Activated CD8-positive, alpha-beta memory T cell treated with anti-CD3 and anti-CD28 coated beads, Interleukin-2, amount 50 U/mL, for 4 hours (primary cell): ENCODE measurements around the gene SLC32A1.

Experiments
- DNase-seq: peaks from one replicate; pipeline ENCODE4 v3.0.0-alpha.2; 2020

The SLC32A1 gene

DNA sequence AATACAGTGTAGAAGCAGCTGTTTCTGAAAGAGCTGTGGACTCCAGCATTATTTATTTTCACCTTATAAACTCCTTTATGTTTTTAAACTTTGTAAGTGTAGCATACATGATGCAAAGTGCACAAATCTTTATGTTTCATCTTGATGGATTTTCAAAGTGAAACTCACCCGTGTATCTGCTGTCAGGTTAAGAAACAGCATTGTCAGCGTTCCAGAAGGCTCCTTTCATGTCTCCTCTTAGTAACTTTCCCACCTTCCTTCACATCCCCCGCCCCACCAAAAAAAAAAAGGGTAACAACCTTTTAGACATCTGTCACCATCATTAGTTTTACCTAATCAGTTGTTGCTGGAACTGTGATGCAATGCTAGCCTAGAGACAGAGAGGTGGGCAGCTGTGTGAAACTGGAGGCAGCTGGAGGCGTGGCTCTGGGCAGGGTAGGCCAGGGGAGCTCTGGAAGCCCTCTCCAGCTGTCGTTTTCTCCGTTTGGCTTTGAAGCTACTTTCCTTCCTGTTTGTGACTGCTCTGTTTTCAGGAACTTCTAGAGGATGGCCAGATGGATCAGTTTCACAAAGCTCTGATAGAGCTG lies 31.1 kb downstream of the SLC32A1 start:
- no peak for DNase-seq

DNA sequence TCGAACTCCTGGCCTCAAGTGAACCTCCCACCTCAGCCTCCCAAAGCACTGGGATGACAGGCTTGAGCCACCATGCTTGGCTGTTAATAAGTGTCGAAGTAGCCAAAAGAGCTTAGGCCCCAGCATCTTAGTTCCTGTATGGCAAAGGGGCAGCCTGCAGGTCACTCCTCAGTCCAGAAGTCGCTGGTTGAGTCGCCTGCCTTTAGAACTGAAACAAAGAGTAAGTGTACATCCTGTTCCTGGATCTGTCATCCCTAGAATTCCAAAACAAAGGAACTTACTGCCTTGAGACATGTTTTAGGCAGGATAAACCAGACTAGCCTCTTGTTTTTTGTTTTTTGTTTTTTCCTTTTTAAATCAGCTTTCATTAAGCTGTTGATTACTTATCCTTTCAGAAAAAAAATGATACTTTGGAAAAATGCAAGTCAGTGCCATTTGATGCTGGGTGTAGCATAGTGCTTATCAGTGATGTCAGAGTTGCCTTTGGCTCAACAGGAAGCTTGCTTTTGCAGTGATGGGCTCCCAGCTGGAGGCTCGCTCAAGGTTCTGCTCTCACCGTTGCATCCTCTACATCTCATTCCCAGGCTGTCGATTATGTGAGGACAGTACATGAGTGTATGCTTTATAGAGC lies 33.0 kb downstream of the SLC32A1 start:
- DNase-seq, result no peak

DNA sequence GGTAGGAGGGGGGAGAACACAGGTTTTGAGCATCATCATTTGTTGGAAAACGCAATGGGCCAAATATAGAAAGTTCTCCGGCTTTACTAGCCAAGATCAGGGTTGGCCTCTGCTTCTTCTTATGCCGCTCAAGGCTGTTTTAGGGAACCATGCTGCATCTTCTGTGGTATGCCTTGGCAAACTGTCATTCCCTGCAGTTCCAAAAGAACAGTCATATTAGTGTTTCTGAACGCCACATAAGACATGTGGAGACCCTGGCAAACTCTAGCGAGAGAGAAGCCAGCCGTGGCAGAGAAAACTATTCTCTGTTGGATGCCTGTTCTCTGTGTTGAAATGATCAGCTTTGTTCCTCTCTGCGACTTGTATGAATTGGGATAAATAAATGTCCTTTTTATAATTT lies 34.8 kb downstream of the SLC32A1 start:
- no peak for DNase-seq

DNA sequence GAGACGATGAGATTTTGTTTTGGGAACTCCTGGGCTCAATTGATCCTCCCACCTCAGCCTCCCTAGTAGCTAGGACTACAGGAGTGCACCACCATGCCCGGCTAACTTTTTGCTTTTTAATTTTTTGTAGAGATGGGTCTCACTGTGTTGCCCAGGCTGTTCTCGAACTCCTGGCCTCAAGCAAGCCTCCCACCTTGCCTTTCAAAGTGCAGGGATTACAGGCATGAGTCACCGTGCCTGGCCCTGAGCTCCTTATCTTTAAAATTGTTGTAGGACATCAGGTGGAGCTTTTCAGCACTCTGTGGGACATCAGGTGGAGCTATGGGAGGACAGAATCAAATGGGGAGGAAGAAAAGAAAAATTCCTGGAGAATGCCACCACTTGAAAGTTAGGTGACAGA lies 36.7 kb downstream of the SLC32A1 start:
- no peak for DNase-seq

DNA sequence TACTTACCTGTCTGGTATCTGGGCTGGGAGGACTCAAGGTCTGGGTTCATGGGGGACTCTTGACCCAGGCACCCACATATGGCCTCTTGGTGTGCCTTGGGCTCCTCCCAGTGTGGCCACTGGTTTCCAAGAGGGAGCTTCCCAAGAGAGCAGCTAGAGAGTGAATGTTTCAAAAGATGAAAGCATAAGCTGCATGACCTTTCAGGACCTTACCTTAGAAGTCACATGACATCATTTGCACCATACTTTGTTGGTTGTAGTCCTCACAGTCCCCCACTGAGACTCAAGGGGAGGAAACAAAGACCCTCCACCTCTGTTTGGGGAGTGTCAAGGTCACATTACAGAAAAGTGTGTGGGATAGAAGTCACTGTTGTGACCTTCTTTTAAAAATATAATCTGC lies 37.9 kb downstream of the SLC32A1 start:
- DNase-seq, result no peak

DNA sequence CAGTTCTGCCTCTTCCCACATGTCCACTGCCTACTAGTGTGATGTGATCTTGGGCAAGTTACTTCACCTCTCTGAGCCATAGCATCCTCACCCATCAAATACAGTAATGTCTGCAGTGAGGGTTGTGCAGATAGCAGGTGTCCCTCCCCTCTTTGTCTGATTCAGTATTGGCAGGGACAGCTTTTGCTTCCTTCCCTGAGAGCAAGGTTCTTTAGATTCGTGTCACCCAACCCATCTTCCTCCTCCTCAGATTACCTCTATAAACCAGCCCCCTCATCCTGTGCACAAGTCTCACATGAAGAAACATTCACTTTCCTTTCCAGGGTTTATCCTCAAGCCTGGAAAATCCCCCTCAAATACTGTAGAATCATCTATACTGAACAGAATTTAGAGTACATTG lies 39.3 kb downstream of the SLC32A1 start:
- DNase-seq, result no peak

DNA sequence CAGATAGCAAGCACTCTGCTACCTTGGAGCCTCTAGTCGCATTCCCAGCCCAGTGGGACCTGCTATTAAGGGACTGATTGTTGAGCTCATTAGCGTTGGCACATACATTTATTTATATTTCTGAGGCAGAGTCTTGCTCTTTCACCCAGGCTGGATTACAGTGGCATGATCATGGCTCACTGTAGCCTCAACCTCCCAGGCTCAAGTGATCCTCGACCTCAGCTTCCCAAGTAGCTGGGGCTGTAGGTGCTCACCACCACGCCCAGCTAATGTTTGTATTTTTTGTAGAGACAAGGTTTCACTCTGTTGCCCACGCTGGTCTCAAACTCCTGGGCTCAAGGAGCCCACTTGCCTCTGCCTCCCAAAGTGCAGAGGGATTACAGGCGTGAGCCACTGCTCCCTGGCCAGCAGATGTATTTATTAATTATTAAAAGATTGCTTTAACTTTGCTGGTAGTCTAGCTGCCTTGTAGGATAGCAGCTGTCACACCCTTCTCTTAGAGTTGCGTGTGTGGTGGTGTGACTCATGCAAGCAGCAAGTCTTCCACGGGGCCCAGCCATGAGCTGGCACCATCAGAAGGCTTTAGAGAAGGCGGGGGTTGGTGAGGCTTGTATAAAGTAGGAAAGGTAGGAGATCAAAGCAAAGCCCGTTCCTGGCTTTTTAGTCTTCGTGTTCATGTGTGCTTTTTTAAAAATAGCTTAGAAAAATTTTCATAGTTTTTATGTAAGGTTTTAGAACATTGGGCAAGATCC lies 40.5 kb downstream of the SLC32A1 start:
- peak; percentile 36 for DNase-seq

DNA sequence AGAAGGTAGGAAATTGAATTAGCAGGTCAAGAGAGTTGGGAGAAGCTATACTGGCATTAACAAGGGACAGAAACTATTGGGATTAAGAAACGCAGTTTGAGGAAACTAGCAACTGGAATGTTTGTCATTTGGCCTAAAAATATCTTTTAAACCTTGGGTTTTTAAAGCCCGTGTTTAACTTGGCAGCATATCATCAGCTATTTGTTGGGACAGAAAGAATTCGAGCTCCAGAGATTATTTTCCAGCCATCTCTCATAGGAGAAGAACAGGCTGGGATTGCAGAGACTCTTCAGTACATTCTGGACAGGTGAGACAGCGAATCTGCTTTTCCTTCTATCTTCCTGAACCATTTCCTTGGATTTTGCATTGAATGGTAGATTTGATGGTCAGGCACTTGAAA lies 41.8 kb downstream of the SLC32A1 start:
- DNase-seq, result no peak

DNA sequence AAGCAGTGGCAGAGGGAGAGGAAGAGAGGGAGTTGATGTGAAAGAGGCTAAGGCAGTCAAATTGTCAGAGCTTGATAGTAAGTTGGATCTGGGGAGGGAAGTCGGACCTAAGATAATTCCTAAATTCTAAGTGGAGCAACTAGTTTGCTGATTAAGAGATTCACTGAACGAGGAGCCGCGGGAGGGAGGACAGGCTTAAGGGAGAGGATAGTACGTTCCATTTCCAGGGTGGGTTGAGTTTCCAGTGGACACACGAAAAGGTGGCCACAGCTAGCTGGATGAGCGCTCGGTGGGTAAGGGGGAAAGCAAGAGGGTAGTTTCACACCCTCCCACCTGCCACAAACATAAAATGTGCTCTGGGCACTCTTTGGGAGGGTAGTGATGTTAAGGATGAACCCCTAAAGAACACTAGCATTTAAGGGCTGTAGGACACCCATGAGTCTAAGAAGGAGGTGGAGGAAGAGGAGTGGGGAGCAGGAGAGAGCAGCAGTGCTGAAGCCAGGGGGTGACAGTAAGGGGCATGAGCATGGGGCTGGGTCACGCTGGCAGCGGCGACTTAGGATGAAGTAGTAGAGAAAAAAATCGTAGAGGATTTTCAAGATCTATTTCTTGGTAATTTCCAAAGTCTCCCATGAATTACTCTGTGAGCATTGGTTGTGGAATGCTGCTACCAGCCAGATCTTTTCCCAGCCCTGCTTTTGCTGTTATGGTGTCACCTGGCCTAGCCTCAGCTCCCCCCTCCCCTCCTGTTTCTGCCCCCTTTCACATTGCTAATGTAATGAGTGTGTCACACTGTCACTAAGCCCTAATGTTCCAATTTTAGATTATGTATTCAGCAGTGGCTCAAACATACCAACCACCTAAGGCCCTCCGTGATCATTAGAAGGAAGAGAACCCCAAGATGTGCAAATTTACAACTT lies 45.4 kb downstream of the SLC32A1 start:
- DNase-seq, result no peak

DNA sequence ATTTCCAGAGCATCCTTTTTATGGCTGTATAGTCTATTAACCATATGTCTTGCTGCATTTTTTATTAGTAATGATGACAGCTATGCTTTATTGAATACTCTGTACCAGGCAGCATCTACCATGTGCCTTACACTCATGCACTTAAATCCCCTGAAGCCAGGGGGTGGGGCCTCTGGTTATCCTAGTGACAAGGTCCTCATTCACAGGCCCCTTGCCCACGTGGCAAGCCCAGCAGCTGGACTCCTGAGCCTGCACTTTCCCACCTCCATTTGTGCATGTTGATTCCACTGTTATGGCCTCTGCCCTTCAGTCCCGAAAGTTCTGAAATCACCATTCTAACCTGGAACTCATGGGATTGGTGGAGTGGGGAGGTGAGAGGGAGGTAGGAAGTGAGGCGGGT lies 46.3 kb downstream of the SLC32A1 start:
- DNase-seq, result no peak

DNA sequence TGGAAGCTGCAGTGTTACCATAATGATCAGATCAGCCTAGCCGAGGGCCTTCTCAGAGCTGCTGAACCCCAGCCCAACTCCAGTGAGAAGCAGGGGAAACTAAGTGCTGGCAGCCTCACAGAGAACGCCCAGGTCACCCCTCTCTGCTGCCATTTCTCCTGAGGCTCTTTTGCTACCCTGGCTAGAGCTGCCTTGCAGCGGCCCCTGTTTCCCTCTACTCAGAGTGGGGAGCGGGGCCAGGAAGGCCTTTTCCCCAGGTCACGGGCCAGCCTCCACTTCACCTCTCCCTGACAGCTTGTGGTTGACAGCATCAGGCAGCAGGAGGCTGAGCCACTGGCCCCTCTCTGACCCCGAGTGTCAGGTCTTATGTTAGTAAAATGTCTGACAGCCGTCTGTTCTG lies 46.7 kb downstream of the SLC32A1 start:
- DNase-seq, result no peak

DNA sequence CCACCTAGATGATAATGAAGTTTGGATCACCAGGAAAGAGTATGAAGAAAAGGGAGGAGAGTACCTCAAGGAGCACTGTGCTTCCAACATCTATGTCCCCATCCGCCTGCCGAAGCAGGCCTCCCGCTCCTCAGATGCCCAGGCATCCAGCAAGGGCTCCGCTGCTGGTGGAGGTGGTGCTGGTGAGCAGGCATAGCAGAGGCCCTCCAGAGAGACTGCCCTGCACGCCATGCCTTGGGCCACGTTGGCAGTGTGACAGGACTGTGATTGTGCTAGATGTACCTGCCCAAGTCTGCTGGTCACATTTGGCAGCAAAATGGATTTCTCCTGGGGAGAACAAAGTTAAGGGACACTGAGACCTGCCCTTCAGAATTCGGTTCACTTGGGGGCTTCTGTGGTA lies 47.3 kb downstream of the SLC32A1 start:
- DNase-seq, result no peak

DNA sequence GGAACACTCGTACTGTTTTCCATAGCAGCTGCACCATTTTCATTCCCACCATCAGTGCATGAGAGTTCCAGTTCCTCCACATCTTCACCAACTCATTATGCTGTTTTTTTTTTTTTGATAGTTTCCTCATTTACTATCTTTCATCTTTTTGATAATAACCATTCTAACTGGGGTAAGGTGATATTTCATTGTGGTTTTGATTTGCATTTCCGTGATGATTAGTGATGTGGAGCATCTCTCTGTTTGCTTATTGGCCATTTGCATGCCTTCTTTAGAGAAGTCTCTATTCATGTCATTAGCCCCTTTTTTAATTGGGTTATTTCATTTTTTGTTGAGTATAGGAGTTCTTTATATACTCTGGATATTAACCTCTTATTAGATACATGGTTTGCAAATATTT lies 49.9 kb downstream of the SLC32A1 start:
- no peak for DNase-seq

DNA sequence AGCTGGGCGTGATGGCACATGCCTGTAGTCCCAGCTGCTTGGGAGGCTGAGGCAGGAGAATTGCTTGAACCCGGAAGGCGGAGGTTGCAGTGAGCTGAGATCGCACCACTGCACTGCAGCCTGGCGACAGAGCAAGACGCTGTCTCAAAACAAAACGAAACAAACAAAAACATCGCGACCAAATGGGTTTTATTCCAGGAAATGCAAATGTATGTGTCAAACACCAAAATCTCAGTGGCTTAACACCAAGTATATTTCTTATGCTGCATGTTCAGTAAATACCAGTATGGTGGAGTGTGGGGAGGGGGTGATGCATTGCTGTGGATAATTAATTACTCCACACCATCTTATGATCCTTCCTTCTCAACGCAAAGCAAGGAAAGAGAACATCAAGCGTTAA lies 52.1 kb downstream of the SLC32A1 start:
- DNase-seq, result no peak
